ENCODE measurements around the gene CBFA2T3. TPM values are rescaled to one million over a fixed set of nuclear protein-coding genes. Genes with fewer than 3 reads are reported as not detected.

CBFA2T3 gene
- total RNA-seq, 1 experiment from 2014 or later, result 2.9 TPM

- H3K27ac Mint-ChIP-seq, result no peak overlapping the region
- no peak overlapping the region for H3K4me3 Mint-ChIP-seq
- Histone ChIP-seq H3K27ac (ENCODE audit: insufficient read length, low read depth, low read length) (no peak overlapping the region), H2AFZ (ENCODE audit: low read length) (no peak overlapping the region), H3K23me2 (ENCODE audit: insufficient read length, low read depth, low read length, poor library complexity, severe bottlenecking) (no peaks in the 10 kb centered on the region), H4K20me1 (ENCODE audit: control insufficient read depth, insufficient read depth, insufficient read length) (no peaks in the 10 kb centered on the region), H3T11ph (ENCODE audit: low read length) (no peak overlapping the region), H4K91ac (ENCODE audit: insufficient read length, low read depth, low read length) (no peak overlapping the region), H3K9me3 (ENCODE audit: control insufficient read depth, low read depth, low read length) (no peaks in the 10 kb centered on the region), H2AK5ac (ENCODE audit: insufficient read length, low read length) (no peak overlapping the region), H3K79me2 (ENCODE audit: insufficient read depth, low read length) (no peaks in the 10 kb centered on the region), H3K56ac (ENCODE audit: insufficient read length, low read depth, low read length) (no peak overlapping the region), H3K4me2 (ENCODE audit: insufficient read depth, insufficient read length, low read length) (no peak overlapping the region), H2BK120ac (ENCODE audit: low read depth, low read length, poor library complexity, severe bottlenecking) (no peak overlapping the region), H4K8ac (replicated peaks; ENCODE audit: insufficient read length, low read depth, low read length) (no peak overlapping the region), H3K18ac (ENCODE audit: insufficient read length, low read depth, low read length) (no peak overlapping the region), H2BK12ac (ENCODE audit: insufficient read length, low read depth, low read length) (no peak overlapping the region), H2BK15ac (ENCODE audit: low read depth, low read length) (no peak overlapping the region), H2BK20ac (ENCODE audit: low read depth, low read length, poor library complexity, severe bottlenecking) (no peak overlapping the region), H3K14ac (ENCODE audit: insufficient read depth, low read length) (no peak overlapping the region), H3K9ac (ENCODE audit: extremely low read depth, insufficient read length, low read length) (no peak overlapping the region), H3K4ac (ENCODE audit: low read depth, low read length) (no peak overlapping the region), H2BK5ac (ENCODE audit: insufficient read length, low read length) (no peak overlapping the region), H3K79me1 (ENCODE audit: insufficient read depth, low read depth, low read length, poor library complexity, severe bottlenecking) (no peaks in the 10 kb centered on the region), H3K27me3 (ENCODE audit: insufficient read depth, low read length) (no peaks in the 10 kb centered on the region), H4K5ac (ENCODE audit: insufficient read length, low read depth, low read length) (no peak overlapping the region), H3K23ac (ENCODE audit: insufficient read length, low read depth, low read length) (no peak overlapping the region), H3K4me1 (ENCODE audit: insufficient read depth, low read length) (no peaks in the 10 kb centered on the region)
- peaks cover 16 to 29% (median 19%) of the 10 kb centered on the region in 3 experiments; a peak in 6 of 7 replicates for H3K36me3 Mint-ChIP-seq (ENCODE audit: insufficient read depth in 1 of 3, low read depth in 3 of 3)
- H3K27me3 Mint-ChIP-seq (ENCODE audit: low read depth), result peaks cover 1% of the 10 kb centered on the region; the same call in 1 of the 2 replicates
- H3K9me3 Mint-ChIP-seq, result no peaks in the 10 kb centered on the region; a peak in 1 of 5 replicates
- no CpG with 5 or more reads among the region's 25 CpGs for WGBS (ENCODE audit: extremely low coverage, insufficient read length, low lambda C conversion rate)
- DNase-seq, result no peak
- TF ChIP-seq, protein P1, sequence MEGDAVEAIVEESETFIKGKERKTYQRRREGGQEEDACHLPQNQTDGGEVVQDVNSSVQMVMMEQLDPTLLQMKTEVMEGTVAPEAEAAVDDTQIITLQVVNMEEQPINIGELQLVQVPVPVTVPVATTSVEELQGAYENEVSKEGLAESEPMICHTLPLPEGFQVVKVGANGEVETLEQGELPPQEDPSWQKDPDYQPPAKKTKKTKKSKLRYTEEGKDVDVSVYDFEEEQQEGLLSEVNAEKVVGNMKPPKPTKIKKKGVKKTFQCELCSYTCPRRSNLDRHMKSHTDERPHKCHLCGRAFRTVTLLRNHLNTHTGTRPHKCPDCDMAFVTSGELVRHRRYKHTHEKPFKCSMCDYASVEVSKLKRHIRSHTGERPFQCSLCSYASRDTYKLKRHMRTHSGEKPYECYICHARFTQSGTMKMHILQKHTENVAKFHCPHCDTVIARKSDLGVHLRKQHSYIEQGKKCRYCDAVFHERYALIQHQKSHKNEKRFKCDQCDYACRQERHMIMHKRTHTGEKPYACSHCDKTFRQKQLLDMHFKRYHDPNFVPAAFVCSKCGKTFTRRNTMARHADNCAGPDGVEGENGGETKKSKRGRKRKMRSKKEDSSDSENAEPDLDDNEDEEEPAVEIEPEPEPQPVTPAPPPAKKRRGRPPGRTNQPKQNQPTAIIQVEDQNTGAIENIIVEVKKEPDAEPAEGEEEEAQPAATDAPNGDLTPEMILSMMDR (conservative IDR thresholded peaks at IDR 0.05), result no peak
- peaks cover 2% of the 10 kb centered on the region in 2 experiments for H3K4me1 Mint-ChIP-seq
Measured at GRCh38 chr16:88862968-88863367, 114.0 kb downstream of the CBFA2T3 start.

Measured in H9 (cell line).